ENCODE measurements around the gene KSR1. TPM values are rescaled to one million over a fixed set of nuclear protein-coding genes. Genes with fewer than 3 reads are reported as not detected.

The KSR1 gene
- total and polyA plus RNA-seq, 9 of the 15 experiments (the other 6 are each of a cell fraction or from before 2014, with no cell fraction given) = 1.4 to 51.7 (median 18.4) TPM

GRCh38 chr17:27602721-27603420 is 146.6 kb downstream of the KSR1 start (continued):
- TF ChIP-seq ZNF609 (CRISPR knock-in tag; IDR thresholded peaks at IDR 0.05; ENCODE audit: borderline replicate concordance) = no peak
- no peak for TF ChIP-seq HNRNPUL1 (IDR thresholded peaks at IDR 0.05; ENCODE audit: low read length)
- TF ChIP-seq HMG20B (CRISPR knock-in tag; IDR thresholded peaks at IDR 0.05) = no peak
- no peak for TF ChIP-seq NCOA6 (IDR thresholded peaks at IDR 0.05)
- 0 out of 2 replicates have a peak, but pooled peaks have one; percentile 18 for TF ChIP-seq CLOCK (CRISPR knock-in tag; IDR thresholded peaks at IDR 0.05; ENCODE audit: borderline replicate concordance)
- peak; percentile 59 for TF ChIP-seq ZFX (CRISPR knock-in tag; IDR thresholded peaks at IDR 0.05)
- TF ChIP-seq ZNF324 (CRISPR knock-in tag; IDR thresholded peaks at IDR 0.05) = 0 out of 2 replicates have a peak, but pooled peaks have one; percentile 37
- no peak for TF ChIP-seq THRAP3 (IDR thresholded peaks at IDR 0.05; ENCODE audit: borderline replicate concordance)
- TF ChIP-seq ZBTB43 (CRISPR knock-in tag; IDR thresholded peaks at IDR 0.05) = no peak
- peak; percentile 88 for TF ChIP-seq CBFA2T2 (conservative IDR thresholded peaks at IDR 0.05)
- TF ChIP-seq ZNF354B (CRISPR knock-in tag; IDR thresholded peaks at IDR 0.05) = no peak
- no peak for TF ChIP-seq ZNF232 (CRISPR knock-in tag; IDR thresholded peaks at IDR 0.05)
- TF ChIP-seq NKRF (IDR thresholded peaks at IDR 0.05; ENCODE audit: borderline replicate concordance) = no peak
- TF ChIP-seq CREBBP (IDR thresholded peaks at IDR 0.05; ENCODE audit: low read depth, low read length) = no peak
